Epithelial cell of proximal tubule (primary cell): ENCODE data around the gene VWA3B. TPM values are rescaled to one million over a fixed set of nuclear protein-coding genes. Genes with fewer than 3 reads are reported as not detected.

Experiments used
- DNase-seq: peaks from one replicate; pipeline ENCODE4 v3.0.0-alpha.2; 2011; ENCODE audit warnings: low read depth
- H3K4me3 ChIP-seq: 2 replicates; pipeline ENCODE4 v1.5.1; 2011; ENCODE audit warnings: low read depth, mild to moderate bottlenecking, low read length
- total RNA-seq: library from RNA; depleted of rRNA; stranded (reverse); fragments of >200 nt; gene quantifications from 2 replicates; pipeline ENCODE4 v1.2.3, GENCODE V29; 2015
- TF ChIP-seq, protein P1 (sequence below): conservative IDR thresholded peaks from 2 replicates; pipeline ENCODE4 v1.5.1; 2012; ENCODE audit warnings: low read depth, mild to moderate bottlenecking, low read length

VWA3B gene
- total RNA-seq, 1 donor from 2014 or later = not detected

DNA sequence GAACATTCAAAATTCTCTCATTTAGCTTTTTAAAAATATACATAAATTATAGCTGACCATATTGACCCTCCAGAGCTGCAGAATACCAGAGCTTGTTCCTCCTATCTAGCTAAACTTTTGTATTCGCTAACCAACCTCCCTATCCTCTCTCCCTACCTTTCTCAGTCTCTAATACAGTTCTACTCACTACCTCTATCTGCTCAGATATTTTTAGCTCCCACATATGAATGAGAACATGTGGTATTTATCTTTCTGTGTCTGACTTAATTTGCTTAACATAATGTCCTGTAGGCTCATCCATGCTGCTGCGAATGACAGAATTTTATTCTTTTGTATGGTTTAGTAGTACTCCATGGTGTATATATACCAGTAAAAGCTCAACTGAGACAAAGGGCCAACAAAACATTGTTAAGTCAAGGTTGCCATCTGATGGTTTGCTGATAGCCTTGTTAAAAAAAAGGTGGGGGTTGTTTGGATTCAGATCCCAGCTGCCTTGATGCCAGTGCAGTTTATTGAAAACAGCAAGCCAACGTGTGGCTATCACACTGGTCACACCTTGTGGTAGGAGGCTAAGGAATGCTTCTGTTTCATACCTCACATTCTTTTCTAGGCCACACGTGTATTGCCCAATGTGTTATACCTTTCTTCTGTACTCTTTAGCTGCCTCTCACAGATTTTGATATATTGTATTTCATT lies 101.5 kb downstream of the VWA3B start:
- no peak for DNase-seq
- TF ChIP-seq, protein P1, sequence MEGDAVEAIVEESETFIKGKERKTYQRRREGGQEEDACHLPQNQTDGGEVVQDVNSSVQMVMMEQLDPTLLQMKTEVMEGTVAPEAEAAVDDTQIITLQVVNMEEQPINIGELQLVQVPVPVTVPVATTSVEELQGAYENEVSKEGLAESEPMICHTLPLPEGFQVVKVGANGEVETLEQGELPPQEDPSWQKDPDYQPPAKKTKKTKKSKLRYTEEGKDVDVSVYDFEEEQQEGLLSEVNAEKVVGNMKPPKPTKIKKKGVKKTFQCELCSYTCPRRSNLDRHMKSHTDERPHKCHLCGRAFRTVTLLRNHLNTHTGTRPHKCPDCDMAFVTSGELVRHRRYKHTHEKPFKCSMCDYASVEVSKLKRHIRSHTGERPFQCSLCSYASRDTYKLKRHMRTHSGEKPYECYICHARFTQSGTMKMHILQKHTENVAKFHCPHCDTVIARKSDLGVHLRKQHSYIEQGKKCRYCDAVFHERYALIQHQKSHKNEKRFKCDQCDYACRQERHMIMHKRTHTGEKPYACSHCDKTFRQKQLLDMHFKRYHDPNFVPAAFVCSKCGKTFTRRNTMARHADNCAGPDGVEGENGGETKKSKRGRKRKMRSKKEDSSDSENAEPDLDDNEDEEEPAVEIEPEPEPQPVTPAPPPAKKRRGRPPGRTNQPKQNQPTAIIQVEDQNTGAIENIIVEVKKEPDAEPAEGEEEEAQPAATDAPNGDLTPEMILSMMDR = peak; percentile 28
- H3K4me3 ChIP-seq = no peak overlapping the region

DNA sequence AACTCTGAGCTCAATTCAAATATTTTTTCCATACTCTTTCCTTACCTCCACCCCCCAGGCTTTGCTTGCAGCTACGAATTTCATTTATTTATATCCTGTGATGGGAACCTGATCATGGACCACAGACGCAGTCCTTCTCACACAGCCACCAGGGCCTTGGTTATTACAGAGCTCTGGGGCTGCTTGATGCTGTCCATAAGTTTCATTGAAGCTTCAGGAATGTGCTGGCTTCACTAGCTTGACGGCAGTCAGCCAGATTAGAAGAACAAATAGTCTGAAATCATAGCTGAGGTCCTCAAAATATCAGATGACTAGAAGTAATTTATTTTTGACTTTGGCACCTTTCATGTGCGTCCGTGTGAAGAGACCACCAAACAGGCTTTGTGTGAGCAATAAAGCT lies 104.9 kb downstream of the VWA3B start:
- no peak for DNase-seq
- H3K4me3 ChIP-seq = no peak overlapping the region
- TF ChIP-seq, protein P1 = no peak

DNA sequence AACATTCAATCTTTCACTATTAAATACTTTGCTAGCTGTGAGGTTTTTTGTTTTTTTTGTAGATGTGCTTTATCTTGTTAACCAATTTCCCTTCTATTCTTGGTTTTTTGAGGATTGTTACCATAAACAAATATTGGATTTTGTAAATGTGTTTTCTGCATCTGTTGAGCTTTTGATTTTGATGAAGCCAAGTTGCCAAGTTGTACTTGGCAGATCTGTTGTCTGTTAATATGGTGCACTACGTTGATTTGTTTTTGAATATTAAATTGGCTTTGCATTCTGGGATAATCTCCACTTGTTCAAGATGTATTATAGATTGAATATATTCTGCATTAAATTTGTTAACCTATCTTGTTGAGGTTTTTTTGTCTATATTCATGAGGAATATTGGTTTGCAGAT lies 114.6 kb downstream of the VWA3B start:
- H3K4me3 ChIP-seq = no peak overlapping the region
- TF ChIP-seq, protein P1 = no peak
- DNase-seq = no peak

DNA sequence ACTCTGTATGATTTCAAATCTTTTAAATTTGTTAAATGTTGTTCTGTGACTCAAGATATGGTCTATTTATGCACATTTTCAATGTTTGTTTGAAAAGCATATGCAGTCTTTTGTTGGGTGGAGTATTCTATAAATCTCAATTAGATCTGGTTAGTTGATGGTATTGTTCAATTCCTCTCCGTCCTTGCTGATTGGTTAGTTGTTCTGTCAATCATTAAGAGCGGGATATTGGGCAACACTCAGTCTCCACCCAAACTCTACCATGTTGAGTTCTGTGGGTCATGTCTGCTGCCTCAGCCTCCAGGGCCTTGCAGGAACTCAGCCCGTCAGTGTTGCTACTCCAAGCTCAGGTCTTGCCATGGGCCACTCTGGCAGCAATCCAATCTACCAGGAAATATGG lies 118.9 kb downstream of the VWA3B start:
- TF ChIP-seq, protein P1 = no peak
- DNase-seq = no peak
- H3K4me3 ChIP-seq = no peak overlapping the region

DNA sequence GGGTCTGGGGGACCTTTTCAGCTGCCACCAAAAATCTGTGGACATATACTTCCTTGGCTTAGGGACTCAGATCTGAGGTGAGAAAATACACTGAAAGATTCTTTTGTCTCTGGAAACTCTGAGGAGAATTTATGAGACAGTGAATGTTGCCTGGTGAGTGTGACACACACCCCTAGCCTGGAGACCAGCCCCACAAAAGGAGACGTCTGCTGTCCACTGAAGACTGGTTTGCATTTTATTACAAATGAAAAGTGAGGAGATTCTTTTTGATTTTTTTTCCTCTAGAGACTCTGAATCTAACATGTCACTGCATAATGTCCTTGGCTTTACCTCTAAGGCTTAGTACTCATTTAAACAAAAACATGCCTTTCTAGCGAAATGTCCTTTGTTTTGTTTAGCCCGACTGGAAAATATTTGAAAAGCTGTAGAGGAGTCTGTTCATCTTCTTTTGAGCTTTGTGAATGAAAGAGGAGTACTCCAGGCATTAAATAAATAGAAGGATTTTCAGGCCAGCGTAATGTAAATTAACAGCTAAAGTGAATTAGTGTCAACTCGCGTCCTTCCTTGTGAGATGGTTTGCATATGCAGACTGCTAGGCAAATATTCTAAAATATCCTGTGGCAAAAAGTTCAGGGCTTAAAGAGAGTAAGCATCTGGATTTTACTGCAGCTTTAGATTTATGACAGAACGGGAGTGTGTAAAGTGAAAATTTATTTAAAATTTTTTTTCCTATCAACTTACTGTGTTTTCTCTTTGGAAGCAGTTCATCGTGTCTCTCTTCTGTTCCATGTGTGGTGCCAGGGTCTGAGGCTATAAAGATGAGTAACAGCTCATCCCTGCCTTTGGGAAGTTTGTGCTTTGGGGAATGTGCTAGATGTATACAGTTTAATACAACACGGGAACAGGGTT lies 125.4 kb downstream of the VWA3B start:
- TF ChIP-seq, protein P1 = no peak

DNA sequence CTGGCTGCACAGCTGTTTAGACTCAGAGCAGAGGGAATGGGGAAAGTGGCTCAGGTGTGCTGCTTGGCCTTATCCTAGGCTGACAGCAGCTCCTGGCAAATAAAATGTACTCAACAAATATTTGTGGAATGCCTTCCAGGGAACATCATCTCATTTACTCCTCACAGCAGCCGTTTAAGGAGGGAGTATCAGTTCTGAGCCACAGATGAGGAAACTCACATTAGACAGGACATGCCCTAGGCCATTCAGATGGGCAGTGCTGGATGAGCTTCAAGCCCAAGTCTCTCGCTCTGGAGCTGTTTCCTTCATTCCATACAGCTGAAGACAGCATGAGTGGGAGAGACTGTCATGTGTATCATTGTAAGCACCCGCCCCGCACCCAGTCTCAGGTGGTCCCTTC lies 129.6 kb downstream of the VWA3B start:
- TF ChIP-seq, protein P1 = no peak
- H3K4me3 ChIP-seq = no peak overlapping the region
- no peak for DNase-seq

More for the DNA sequence above, 125.4 kb downstream of the VWA3B start:
- no peak overlapping the region for H3K4me3 ChIP-seq
- DNase-seq = no peak
